GM12878 (cell line): Measurements from ENCODE around the gene PHKA1. TPM values are rescaled to one million over a fixed set of nuclear protein-coding genes. Genes with fewer than 3 reads are reported as not detected.

ENCODE experiments used
- ATAC-seq: fragments of 200-7000 bp; cut with Tn5 transposase; 3 replicates; pipeline ENCODE4 v1.9.1; 2020; ENCODE audit warnings: mild to moderate bottlenecking, moderate library complexity
- BruUV-seq: library from RNA; stranded (reverse); fragments of 400-500 nt; replicated peaks from 2 replicates; lab custom pipeline; 2021; lab: Mats Ljungman, UMichigan
- CTCF ChIA-PET: fragments of 300-600 bp; sonication (Branson Sonifier 250); formaldehyde crosslinking; extraction: SDS; loops from one replicate; lab custom pipeline; 2021; ENCODE audit warnings: inconsistent platforms; lab: Yijun Ruan, JAX
- POLR2A ChIA-PET: fragments of 350-600 bp; formaldehyde crosslinking; extraction: SDS; loops from one replicate; lab custom pipeline; 2021; ENCODE audit warnings: inconsistent platforms; lab: Charles Lee
- RAD21 ChIA-PET: fragments of 300-600 bp; sonication (Branson Sonifier 250); formaldehyde crosslinking; loops from one replicate; lab custom pipeline; 2023; ENCODE audit warnings: antibody characterized with exemption; ENCODE audit not compliant: unreplicated experiment; lab: Charles Lee
- SMC1A ChIA-PET: fragments of 300-600 bp; sonication (Branson Sonifier 250); formaldehyde crosslinking; loops from one replicate; lab custom pipeline; 2023; ENCODE audit not compliant: unreplicated experiment, uncharacterized antibody; lab: Charles Lee
- DNase-seq: peaks from one replicate; pipeline ENCODE4 v3.0.0-alpha.2; 2011; ENCODE audit warnings: low read depth, low spot score
- FAIRE-seq: peaks from 3 replicates; lab custom pipeline; 2011; peaks lifted over from hg19 to GRCh38; lab: Jason Lieb, UNC
- H2AFZ ChIP-seq: 2 replicates; pipeline ENCODE4 v1.6.0; 2011; ENCODE audit warnings: low read depth, low read length, control low read depth; ENCODE audit not compliant: control insufficient read depth
- H3K27ac ChIP-seq: 2 replicates; pipeline ENCODE4 v1.5.1; 2011; ENCODE audit warnings: control low read depth; ENCODE audit not compliant: control insufficient read depth, insufficient read depth
- H3K27me3 ChIP-seq, 2 experiments: replicated peaks in 1 of 2; 2 replicates each; pipeline versions ENCODE4 v1.6.0 to v1.6.1; 2011; ENCODE audit warnings: low read length in 1 of 2; ENCODE audit not compliant: control insufficient read depth in 2 of 2, insufficient read depth in 2 of 2
- H3K36me3 ChIP-seq, 2 experiments: 2 replicates each; pipeline ENCODE4 v1.5.1; 2011; ENCODE audit warnings: low read length in 1 of 2; ENCODE audit not compliant: control insufficient read depth in 2 of 2, insufficient read depth in 2 of 2
- H3K4me1 ChIP-seq: 2 replicates; pipeline ENCODE4 v1.6.1; 2011; ENCODE audit warnings: mild to moderate bottlenecking, low read length, moderate library complexity, mixed read lengths; ENCODE audit not compliant: control insufficient read depth, insufficient read depth
- H3K4me2 ChIP-seq: 2 replicates; pipeline ENCODE4 v1.6.0; 2011; ENCODE audit warnings: control low read depth; ENCODE audit not compliant: control insufficient read depth, insufficient read depth
- H3K4me3 ChIP-seq: fragments of 200-600 bp; sonication (generic); 2 replicates; pipeline ENCODE4 v1.5.1; 2016
- H3K79me2 ChIP-seq: 2 replicates; pipeline ENCODE4 v1.6.0; 2011; ENCODE audit warnings: low read length; ENCODE audit not compliant: control insufficient read depth, insufficient read depth
- H3K9ac ChIP-seq: 2 replicates; pipeline ENCODE4 v1.8.0; 2011; ENCODE audit warnings: low read length, control low read depth, mixed read lengths; ENCODE audit not compliant: control insufficient read depth, insufficient read depth
- H3K9me3 ChIP-seq: replicated peaks from 3 replicates; pipeline ENCODE4 v1.5.1; 2011; ENCODE audit warnings: mild to moderate bottlenecking, low read length; ENCODE audit not compliant: control insufficient read depth, insufficient read depth
- H4K20me1 ChIP-seq: 2 replicates; pipeline ENCODE4 v1.6.0; 2011; ENCODE audit not compliant: control insufficient read depth, insufficient read depth
- BACH1 ChIP-seq: fragments of 450-650 bp; IDR thresholded peaks from 2 replicates; pipeline ENCODE4 v1.6.1; 2017; ENCODE audit warnings: mild to moderate bottlenecking, borderline replicate concordance
- ESRRA ChIP-seq: IDR thresholded peaks from 2 replicates; pipeline ENCODE4 v1.6.1; 2012; ENCODE audit warnings: mild to moderate bottlenecking, low read length, improper control_type of control experiment
- ETV6 ChIP-seq, 2 experiments: fragments of 450-650 bp in 1 of 2; IDR thresholded peaks in 1 of 2; conservative IDR thresholded peaks in 1 of 2; 2 replicates each; pipeline ENCODE4 v1.6.1; 2014; ENCODE audit warnings: antibody characterized with exemption in 1 of 2, borderline replicate concordance in 1 of 2, low read depth in 1 of 2, mild to moderate bottlenecking in 1 of 2, moderate library complexity in 1 of 2
- HDGF ChIP-seq: fragments of 450-650 bp; IDR thresholded peaks from 2 replicates; pipeline ENCODE4 v1.6.1; 2016; ENCODE audit warnings: antibody characterized with exemption
- KLF5 ChIP-seq: fragments of 450-650 bp; IDR thresholded peaks from 2 replicates; pipeline ENCODE4 v1.6.1; 2014; ENCODE audit warnings: mild to moderate bottlenecking; ENCODE audit not compliant: partially characterized antibody
- LARP7 ChIP-seq: fragments of 450-650 bp; IDR thresholded peaks from 2 replicates; pipeline ENCODE4 v1.6.1; 2017; ENCODE audit warnings: mild to moderate bottlenecking
- MYC ChIP-seq: IDR thresholded peaks from 2 replicates; pipeline ENCODE4 v1.6.1; 2011; ENCODE audit warnings: mild to moderate bottlenecking, low read length, moderate library complexity, inconsistent platforms; ENCODE audit not compliant: insufficient read depth, insufficient replicate concordance, insufficient read length, severe bottlenecking
- NFYA ChIP-seq: IDR thresholded peaks from 2 replicates; pipeline ENCODE4 v1.6.1; 2011; ENCODE audit warnings: low read depth, mild to moderate bottlenecking, low read length, improper control_type of control experiment, borderline replicate concordance
- NR2F1 ChIP-seq: fragments of 450-650 bp; conservative IDR thresholded peaks from 2 replicates; pipeline ENCODE4 v1.6.1; 2017; ENCODE audit warnings: mild to moderate bottlenecking
- PAX5 ChIP-seq: IDR thresholded peaks from 2 replicates; pipeline ENCODE4 v1.6.1; 2011; ENCODE audit warnings: low read depth, low read length, borderline replicate concordance
- ZNF24 ChIP-seq: fragments of 450-650 bp; IDR thresholded peaks from 2 replicates; pipeline ENCODE4 v1.6.1; 2017; ENCODE audit warnings: antibody characterized with exemption, mild to moderate bottlenecking
- ZNF384 ChIP-seq: IDR thresholded peaks from 2 replicates; pipeline ENCODE4 v1.6.1; 2012; ENCODE audit warnings: low read depth, mild to moderate bottlenecking, low read length, improper control_type of control experiment, borderline replicate concordance
- WGBS: methylation state at CpG from one replicate; pipeline ENCODE4 v1.1.6; 2016; ENCODE audit warnings: low lambda C conversion rate; ENCODE audit not compliant: insufficient replicate concordance, insufficient coverage; ENCODE audit errors: missing lambda C conversion rate; 5-methylcytosine and 5-hydroxymethylcytosine counted together
- in situ Hi-C: fragments of 300-500 bp; cut with MboI; formaldehyde crosslinking; loops from 9 replicates; pipeline ENCODE4 v1.14.3; 2018; ENCODE audit warnings: mixed read lengths
- intact Hi-C: fragments of 100-400 bp; cut with micrococcal nuclease; formaldehyde crosslinking; loops from one replicate; pipeline ENCODE4 v1.14.2; 2022; ENCODE audit not compliant: unreplicated experiment
- polyA plus RNA-seq, 11 experiments: library from polyadenylated mRNA; depleted of rRNA in 4 of 11; unstranded in 6 of 11; stranded (reverse) in 5 of 11; fragments of >200 nt; fragmentation: Nextera tagmentation in 4 of 11; fragmentation: Illumina TruSeq in 1 of 11; extraction: Ambion mirVana in 4 of 11; extraction: Trizol in 1 of 11; gene quantifications; 1 replicate in 1 of 11; 2 replicates in 10 of 11; pipeline versions ENCODE4 v1.2.1 to v1.2.3, GENCODE V29; 2011 to 2016; ENCODE audit warnings: inconsistent platforms in 2 of 11, missing spikeins in 2 of 11, low read depth in 1 of 11
- total RNA-seq, 4 experiments: library from RNA; depleted of rRNA in 3 of 4; stranded (reverse); fragments of >200 nt in 3 of 4; fragmentation: Illumina TruSeq in 1 of 4; extraction: Trizol in 1 of 4; gene quantifications; 2 replicates each; pipeline versions ENCODE4 v1.2.1 to v1.2.3, GENCODE V29; 2013 to 2021
- TF ChIP-seq, protein P1 (sequence below): fragments of 450-650 bp; formaldehyde crosslinking; IDR thresholded peaks from 2 replicates; pipeline ENCODE4 v1.4.0; 2022; ENCODE audit warnings: mild to moderate bottlenecking, moderate library complexity
- TF ChIP-seq, protein P2 (sequence below): fragments of 150-350 bp; IDR thresholded peaks from 2 replicates; pipeline ENCODE4 v1.6.1; 2014; ENCODE audit warnings: mild to moderate bottlenecking, low read depth, low read length
- TF ChIP-seq, protein P3 (sequence below): IDR thresholded peaks from 2 replicates; pipeline ENCODE4 v1.6.1; 2011; ENCODE audit warnings: low read depth, mild to moderate bottlenecking, low read length, moderate library complexity, borderline replicate concordance; ENCODE audit errors: extremely low read depth
- TF ChIP-seq, protein P4 (sequence below): fragments of 450-650 bp; IDR thresholded peaks from 2 replicates; pipeline ENCODE4 v1.6.1; 2017; ENCODE audit warnings: mild to moderate bottlenecking, low read depth, inconsistent platforms; ENCODE audit not compliant: poor library complexity, severe bottlenecking
- TF ChIP-seq, protein P5 (sequence below): IDR thresholded peaks from 2 replicates; pipeline ENCODE4 v1.6.1; 2011; ENCODE audit warnings: low read depth, low read length, improper control_type of control experiment, borderline replicate concordance

PHKA1 gene
- total and polyA plus RNA-seq, 10 of the 15 experiments (the other 5 are each of a cell fraction or from before 2014, with no cell fraction given), result under 0.01 to 0.15 (median 0.05) TPM; not detected in 4

DNA sequence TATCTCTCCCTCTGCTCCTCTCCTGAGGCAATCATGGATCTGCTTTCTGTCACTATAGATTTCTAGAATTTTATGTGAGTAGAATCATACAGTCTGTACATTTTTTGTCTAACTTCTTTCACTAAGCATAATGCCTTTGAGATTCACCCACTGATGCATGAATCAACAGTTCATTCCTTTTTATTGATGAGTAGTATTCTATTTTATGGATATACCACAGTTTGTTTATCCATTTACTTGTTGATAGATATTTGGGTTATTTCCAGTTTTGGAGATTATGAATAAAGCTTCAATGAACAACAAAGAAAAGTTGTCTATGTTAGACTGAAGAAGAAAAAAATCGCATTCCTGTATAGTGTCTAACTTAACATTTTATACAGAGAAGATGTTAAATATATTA lies 30.5 kb downstream of the PHKA1 start:
- no TSS peak for BruUV-seq
- 92% methylated on average over 1 of the region's 1 CpG for WGBS
- DNase-seq, result no peak
- in situ Hi-C loops, result no loop called here
- H3K4me2 ChIP-seq, result no peak overlapping the region
- H3K79me2 ChIP-seq, result no peaks in the 10 kb centered on the region
- no peaks in the 10 kb centered on the region for H3K9me3 ChIP-seq
- ChIA-PET POLR2A (no interaction called here), RAD21 (no interaction called here), CTCF (no interaction called here), SMC1A (no interaction called here)
- no peaks in the 10 kb centered on the region for H3K4me1 ChIP-seq
- no peak overlapping the region for H3K27ac ChIP-seq
- no peaks in the 10 kb centered on the region for H3K27me3 ChIP-seq
- no peak overlapping the region for H3K9ac ChIP-seq
- intact Hi-C loops, result no loop called here
- no peak for FAIRE-seq
- H3K4me3 ChIP-seq, result no peak overlapping the region
- H4K20me1 ChIP-seq, result no peaks in the 10 kb centered on the region
- H3K36me3 ChIP-seq, result no peaks in the 10 kb centered on the region
- no peak for ATAC-seq
- H2AFZ ChIP-seq, result no peak overlapping the region
- TF ChIP-seq, protein P1, sequence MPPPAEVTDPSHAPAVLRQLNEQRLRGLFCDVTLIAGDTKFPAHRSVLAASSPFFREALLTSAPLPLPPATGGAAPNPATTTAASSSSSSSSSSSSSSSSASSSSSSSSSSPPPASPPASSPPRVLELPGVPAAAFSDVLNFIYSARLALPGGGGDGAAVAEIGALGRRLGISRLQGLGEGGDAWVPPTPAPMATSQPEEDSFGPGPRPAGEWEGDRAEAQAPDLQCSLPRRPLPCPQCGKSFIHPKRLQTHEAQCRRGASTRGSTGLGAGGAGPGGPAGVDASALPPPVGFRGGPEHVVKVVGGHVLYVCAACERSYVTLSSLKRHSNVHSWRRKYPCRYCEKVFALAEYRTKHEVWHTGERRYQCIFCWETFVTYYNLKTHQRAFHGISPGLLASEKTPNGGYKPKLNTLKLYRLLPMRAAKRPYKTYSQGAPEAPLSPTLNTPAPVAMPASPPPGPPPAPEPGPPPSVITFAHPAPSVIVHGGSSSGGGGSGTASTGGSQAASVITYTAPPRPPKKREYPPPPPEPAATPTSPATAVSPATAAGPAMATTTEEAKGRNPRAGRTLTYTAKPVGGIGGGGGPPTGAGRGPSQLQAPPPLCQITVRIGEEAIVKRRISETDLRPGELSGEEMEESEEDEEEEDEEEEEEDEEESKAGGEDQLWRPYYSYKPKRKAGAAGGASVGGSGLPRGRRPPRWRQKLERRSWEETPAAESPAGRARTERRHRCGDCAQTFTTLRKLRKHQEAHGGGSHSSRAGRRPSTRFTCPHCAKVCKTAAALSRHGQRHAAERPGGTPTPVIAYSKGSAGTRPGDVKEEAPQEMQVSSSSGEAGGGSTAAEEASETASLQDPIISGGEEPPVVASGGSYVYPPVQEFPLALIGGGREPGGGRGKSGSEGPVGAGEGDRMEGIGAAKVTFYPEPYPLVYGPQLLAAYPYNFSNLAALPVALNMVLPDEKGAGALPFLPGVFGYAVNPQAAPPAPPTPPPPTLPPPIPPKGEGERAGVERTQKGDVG (CRISPR knock-in tag), result no peak
- TF ChIP-seq, protein P2, sequence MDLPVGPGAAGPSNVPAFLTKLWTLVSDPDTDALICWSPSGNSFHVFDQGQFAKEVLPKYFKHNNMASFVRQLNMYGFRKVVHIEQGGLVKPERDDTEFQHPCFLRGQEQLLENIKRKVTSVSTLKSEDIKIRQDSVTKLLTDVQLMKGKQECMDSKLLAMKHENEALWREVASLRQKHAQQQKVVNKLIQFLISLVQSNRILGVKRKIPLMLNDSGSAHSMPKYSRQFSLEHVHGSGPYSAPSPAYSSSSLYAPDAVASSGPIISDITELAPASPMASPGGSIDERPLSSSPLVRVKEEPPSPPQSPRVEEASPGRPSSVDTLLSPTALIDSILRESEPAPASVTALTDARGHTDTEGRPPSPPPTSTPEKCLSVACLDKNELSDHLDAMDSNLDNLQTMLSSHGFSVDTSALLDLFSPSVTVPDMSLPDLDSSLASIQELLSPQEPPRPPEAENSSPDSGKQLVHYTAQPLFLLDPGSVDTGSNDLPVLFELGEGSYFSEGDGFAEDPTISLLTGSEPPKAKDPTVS, result no peak
- TF ChIP-seq NFYA (no peak), LARP7 (no peak), MYC (no peak), ZNF384 (no peak), ESRRA (no peak), ZNF24 (no peak), ETV6 (conservative IDR thresholded peaks at IDR 0.05 in 1 of 2, IDR thresholded peaks at IDR 0.05 in 1 of 2; ENCODE audit: borderline replicate concordance in 1 of 2, low read depth in 1 of 2) (no peak), PAX5 (no peak), HDGF (no peak), BACH1 (no peak), KLF5 (no peak), NR2F1 (no peak)
- TF ChIP-seq, protein P3, sequence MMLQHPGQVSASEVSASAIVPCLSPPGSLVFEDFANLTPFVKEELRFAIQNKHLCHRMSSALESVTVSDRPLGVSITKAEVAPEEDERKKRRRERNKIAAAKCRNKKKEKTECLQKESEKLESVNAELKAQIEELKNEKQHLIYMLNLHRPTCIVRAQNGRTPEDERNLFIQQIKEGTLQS, result no peak
- TF ChIP-seq, protein P4, sequence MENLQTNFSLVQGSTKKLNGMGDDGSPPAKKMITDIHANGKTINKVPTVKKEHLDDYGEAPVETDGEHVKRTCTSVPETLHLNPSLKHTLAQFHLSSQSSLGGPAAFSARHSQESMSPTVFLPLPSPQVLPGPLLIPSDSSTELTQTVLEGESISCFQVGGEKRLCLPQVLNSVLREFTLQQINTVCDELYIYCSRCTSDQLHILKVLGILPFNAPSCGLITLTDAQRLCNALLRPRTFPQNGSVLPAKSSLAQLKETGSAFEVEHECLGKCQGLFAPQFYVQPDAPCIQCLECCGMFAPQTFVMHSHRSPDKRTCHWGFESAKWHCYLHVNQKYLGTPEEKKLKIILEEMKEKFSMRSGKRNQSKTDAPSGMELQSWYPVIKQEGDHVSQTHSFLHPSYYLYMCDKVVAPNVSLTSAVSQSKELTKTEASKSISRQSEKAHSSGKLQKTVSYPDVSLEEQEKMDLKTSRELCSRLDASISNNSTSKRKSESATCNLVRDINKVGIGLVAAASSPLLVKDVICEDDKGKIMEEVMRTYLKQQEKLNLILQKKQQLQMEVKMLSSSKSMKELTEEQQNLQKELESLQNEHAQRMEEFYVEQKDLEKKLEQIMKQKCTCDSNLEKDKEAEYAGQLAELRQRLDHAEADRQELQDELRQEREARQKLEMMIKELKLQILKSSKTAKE, result no peak
- TF ChIP-seq, protein P5, sequence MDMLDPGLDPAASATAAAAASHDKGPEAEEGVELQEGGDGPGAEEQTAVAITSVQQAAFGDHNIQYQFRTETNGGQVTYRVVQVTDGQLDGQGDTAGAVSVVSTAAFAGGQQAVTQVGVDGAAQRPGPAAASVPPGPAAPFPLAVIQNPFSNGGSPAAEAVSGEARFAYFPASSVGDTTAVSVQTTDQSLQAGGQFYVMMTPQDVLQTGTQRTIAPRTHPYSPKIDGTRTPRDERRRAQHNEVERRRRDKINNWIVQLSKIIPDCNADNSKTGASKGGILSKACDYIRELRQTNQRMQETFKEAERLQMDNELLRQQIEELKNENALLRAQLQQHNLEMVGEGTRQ, result no peak
